AG04449 (cell line): ENCODE results near the gene GDAP2.

Experiments
- CTCF ChIA-PET: fragments of 350-600 bp; formaldehyde crosslinking; extraction: SDS; loops from one replicate; lab custom pipeline; 2021; ENCODE audit warnings: antibody characterized with exemption; lab: Yijun Ruan, JAX
- POLR2A ChIA-PET: fragments of 400-600, 350-600 bp; formaldehyde crosslinking; extraction: SDS; loops from one replicate; lab custom pipeline; 2020; ENCODE audit warnings: antibody characterized with exemption, inconsistent platforms; lab: Yijun Ruan, JAX
- DNase-seq: peaks from one replicate; pipeline ENCODE4 v3.0.0-alpha.2; 2010; ENCODE audit warnings: low read depth, low spot score
- H3K4me3 ChIP-seq: 2 replicates; pipeline ENCODE4 v1.5.1; 2011; ENCODE audit warnings: low read depth, mild to moderate bottlenecking, control low read depth, low read length
- TF ChIP-seq, protein P1 (sequence below): IDR thresholded peaks from one replicate; pipeline ENCODE4 v1.5.1; 2011; ENCODE audit warnings: mild to moderate bottlenecking, moderate library complexity, low read length, control low read depth, inconsistent platforms; ENCODE audit not compliant: insufficient read depth; ENCODE audit errors: missing control alignments

Gene GDAP2

GRCh38 chr1:117964290-117965038 is 35.0 kb upstream of the GDAP2 start:
- no peak overlapping the region for H3K4me3 ChIP-seq
- ChIA-PET POLR2A (no interaction called here), CTCF (no interaction called here)
- TF ChIP-seq, protein P1, sequence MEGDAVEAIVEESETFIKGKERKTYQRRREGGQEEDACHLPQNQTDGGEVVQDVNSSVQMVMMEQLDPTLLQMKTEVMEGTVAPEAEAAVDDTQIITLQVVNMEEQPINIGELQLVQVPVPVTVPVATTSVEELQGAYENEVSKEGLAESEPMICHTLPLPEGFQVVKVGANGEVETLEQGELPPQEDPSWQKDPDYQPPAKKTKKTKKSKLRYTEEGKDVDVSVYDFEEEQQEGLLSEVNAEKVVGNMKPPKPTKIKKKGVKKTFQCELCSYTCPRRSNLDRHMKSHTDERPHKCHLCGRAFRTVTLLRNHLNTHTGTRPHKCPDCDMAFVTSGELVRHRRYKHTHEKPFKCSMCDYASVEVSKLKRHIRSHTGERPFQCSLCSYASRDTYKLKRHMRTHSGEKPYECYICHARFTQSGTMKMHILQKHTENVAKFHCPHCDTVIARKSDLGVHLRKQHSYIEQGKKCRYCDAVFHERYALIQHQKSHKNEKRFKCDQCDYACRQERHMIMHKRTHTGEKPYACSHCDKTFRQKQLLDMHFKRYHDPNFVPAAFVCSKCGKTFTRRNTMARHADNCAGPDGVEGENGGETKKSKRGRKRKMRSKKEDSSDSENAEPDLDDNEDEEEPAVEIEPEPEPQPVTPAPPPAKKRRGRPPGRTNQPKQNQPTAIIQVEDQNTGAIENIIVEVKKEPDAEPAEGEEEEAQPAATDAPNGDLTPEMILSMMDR, result no peak
- no peak for DNase-seq

DNA sequence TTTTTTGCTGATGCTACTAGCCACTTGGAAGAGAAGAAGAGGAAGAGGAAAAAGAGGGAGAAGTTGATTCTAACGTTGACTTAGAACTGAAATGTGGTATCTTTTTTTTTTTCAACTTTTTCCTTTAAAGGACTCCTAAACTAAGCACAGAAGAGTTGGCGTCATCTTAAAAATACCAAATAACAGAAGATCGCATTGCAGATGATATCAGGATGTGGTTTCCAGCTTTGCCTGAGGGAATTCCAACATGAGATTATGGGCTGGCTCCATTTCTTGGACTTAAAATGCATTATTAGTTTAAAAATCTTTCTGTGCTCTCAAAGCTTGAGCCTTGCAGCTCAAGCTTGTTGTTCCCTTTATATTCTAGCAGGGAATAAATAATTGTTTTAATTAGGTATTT is 29.9 kb upstream of the GDAP2 start:
- POLR2A ChIA-PET, result no interaction called here
- no peak for DNase-seq
- no peak overlapping the region for H3K4me3 ChIP-seq
- CTCF ChIA-PET, result interaction anchor here (1.3 kb wide), 1 partner anchor 891 kb away, joined by 3 read pairs; no protein-coding TSS in a partner anchor
- TF ChIP-seq, protein P1, result no peak

GRCh38 chr1:117952386-117952785 is 23.0 kb upstream of the GDAP2 start:
- TF ChIP-seq, protein P1, result no peak
- no peak for DNase-seq
- H3K4me3 ChIP-seq, result no peak overlapping the region
- CTCF ChIA-PET, result no interaction called here
- POLR2A ChIA-PET, result interaction anchor here (1.2 kb wide), 1 partner anchor 9 kb away, joined by 3 read pairs; no protein-coding TSS in a partner anchor

DNA sequence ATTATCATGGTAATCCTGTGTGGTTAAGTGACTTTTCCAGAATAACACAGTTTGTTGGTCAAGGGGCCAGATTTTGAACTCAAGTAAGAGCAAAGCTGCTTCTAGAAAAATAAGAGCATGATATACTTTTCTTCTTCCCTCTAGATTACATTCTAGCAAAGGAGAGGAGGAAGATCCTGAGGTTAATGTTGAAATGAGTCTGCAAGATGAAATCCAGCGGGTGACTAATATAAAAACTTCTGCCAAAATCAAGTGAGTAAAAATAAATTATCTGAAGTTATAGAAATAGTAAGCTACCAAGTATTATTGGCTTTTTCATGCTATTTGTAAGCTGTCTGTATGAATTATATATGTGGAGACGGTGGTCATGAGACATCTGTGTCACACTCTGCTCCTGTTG is 12.9 kb upstream of the GDAP2 start:
- ChIA-PET CTCF (no interaction called here), POLR2A (no interaction called here)
- H3K4me3 ChIP-seq, result no peak overlapping the region
- no peak for DNase-seq
- TF ChIP-seq, protein P1, result no peak

GRCh38 chr1:117933769-117934168 is 4.3 kb upstream of the GDAP2 start:
- TF ChIP-seq, protein P1, result no peak
- POLR2A ChIA-PET, result no interaction called here
- DNase-seq, result no peak
- CTCF ChIA-PET, result no interaction called here
- H3K4me3 ChIP-seq, result no peak overlapping the region

DNA sequence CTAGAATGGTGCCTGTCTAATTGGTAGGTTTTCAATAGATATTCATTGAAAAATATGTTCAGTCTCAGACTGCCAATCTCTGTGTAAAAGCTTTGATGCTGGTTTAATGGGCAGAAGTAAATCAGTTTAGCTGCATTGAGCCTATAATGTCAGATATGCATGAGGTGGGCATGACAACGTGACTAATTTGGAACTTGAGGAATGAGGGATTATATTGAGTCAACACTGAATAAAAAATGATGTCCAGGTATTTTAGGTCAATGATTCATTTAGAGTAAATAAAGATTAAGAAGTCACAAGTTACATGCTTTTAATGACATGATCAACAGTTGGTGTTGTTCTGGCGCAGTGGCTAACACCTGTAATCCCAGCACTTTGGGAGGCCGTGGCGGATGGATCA is 3.2 kb upstream of the GDAP2 start:
- ChIA-PET CTCF (no interaction called here), POLR2A (no interaction called here)
- H3K4me3 ChIP-seq, result no peak overlapping the region
- DNase-seq, result no peak
- TF ChIP-seq, protein P1, result no peak
